Measurements from ENCODE around the gene ANAPC5. TPM values are rescaled to one million over a fixed set of nuclear protein-coding genes. Genes with fewer than 3 reads are reported as not detected.

ANAPC5 gene
- total and polyA plus RNA-seq, 12 donors, result 81.3 to 204 (median 96.6) TPM

GRCh38 chr12:121290410-121290809, 61.8 kb downstream of the ANAPC5 start:
- intact Hi-C loops (cut with DNase I), result no loop called here
- H3K4me1 ChIP-seq (replicated peaks in 1 of 2), result peaks cover 6 to 33% of the 10 kb centered on the region in 2 donors
- peaks cover 0 to 5% of the 10 kb centered on the region in 2 donors for H3K36me3 ChIP-seq (replicated peaks in 1 of 2)
- no peak overlapping the region for H3K4me3 ChIP-seq
- WGBS, 4 donors, result 96 to 99% (median 98%) methylated on average over 5 of the region's 5 CpGs
- H3K9me3 ChIP-seq (replicated peaks in 1 of 3), result no peaks in the 10 kb centered on the region
- no peak overlapping the region for H3K27ac ChIP-seq
- TF ChIP-seq POLR2A (IDR thresholded peaks at IDR 0.05) (no peak), CTCF (IDR thresholded peaks at IDR 0.05) (no peak)
- H3K27me3 ChIP-seq, result no peaks in the 10 kb centered on the region
- DNase-seq, result no peak

- H3K27ac ChIP-seq, result peak overlapping the region in 1 of 5 donors; percentile 38
- 76 to 98% (median 89%) methylated on average over 7 of the region's 7 CpGs for WGBS, 4 donors
- no peak for DNase-seq
- H3K36me3 ChIP-seq (replicated peaks in 1 of 2), result peaks cover 0 to 5% of the 10 kb centered on the region in 2 donors
- no peak overlapping the region for H3K4me3 ChIP-seq
- intact Hi-C loops (cut with DNase I), result no loop called here
- TF ChIP-seq POLR2A (IDR thresholded peaks at IDR 0.05) (no peak), CTCF (IDR thresholded peaks at IDR 0.05) (no peak)
- no peaks in the 10 kb centered on the region for H3K9me3 ChIP-seq (replicated peaks in 1 of 3)
- H3K27me3 ChIP-seq, result no peaks in the 10 kb centered on the region
- H3K4me1 ChIP-seq (replicated peaks in 1 of 2), result peaks cover 5 to 32% of the 10 kb centered on the region in 2 donors
Observed at GRCh38 chr12:121289962-121290361, 62.2 kb downstream of the ANAPC5 start.

- H3K27ac ChIP-seq, result peak overlapping the region in 2 of 5 donors; percentile 19 to 52
- H3K4me3 ChIP-seq, result no peak overlapping the region
- TF ChIP-seq POLR2A (IDR thresholded peaks at IDR 0.05) (no peak), CTCF (IDR thresholded peaks at IDR 0.05) (no peak)
- 18 to 40% (median 33%) methylated on average over 9 of the region's 9 CpGs for WGBS, 4 donors
- intact Hi-C loops (cut with DNase I), result no loop called here
- H3K27me3 ChIP-seq, result no peaks in the 10 kb centered on the region
- no peaks in the 10 kb centered on the region for H3K9me3 ChIP-seq (replicated peaks in 1 of 3)
- DNase-seq, result peak in 4 of 7 donors; percentile 21 to 47 (median 38)
- peaks cover 0 to 5% of the 10 kb centered on the region in 2 donors for H3K36me3 ChIP-seq (replicated peaks in 1 of 2)
- H3K4me1 ChIP-seq (replicated peaks in 1 of 2), result peaks cover 11 to 33% of the 10 kb centered on the region in 2 donors
Observed at GRCh38 chr12:121288986-121289385, 63.2 kb downstream of the ANAPC5 start.

GRCh38 chr12:121288158-121288845, 63.9 kb downstream of the ANAPC5 start:
- Histone ChIP-seq H3K36me3 (replicated peaks in 1 of 2) (peaks cover 0 to 5% of the 10 kb centered on the region in 2 donors), H3K27ac (peak overlapping the region in 1 of 5 donors; percentile 52), H3K27me3 (no peaks in the 10 kb centered on the region), H3K4me1 (replicated peaks in 1 of 2) (peaks cover 11 to 33% of the 10 kb centered on the region in 2 donors), H3K4me3 (no peak overlapping the region), H3K9me3 (replicated peaks in 1 of 3) (no peaks in the 10 kb centered on the region)
- no peak for DNase-seq
- TF ChIP-seq CTCF (IDR thresholded peaks at IDR 0.05) (no peak), POLR2A (IDR thresholded peaks at IDR 0.05) (no peak)
- intact Hi-C loops (cut with DNase I), result no loop called here
- 42 to 62% (median 56%) methylated on average over 10 of the region's 10 CpGs for WGBS, 4 donors
